ENCODE data around the gene SPTBN4.

The SPTBN4 gene

GRCh38 chr19:40567750-40568494 lies 101.1 kb downstream of the SPTBN4 start:
- no peak for DNase-seq

DNA sequence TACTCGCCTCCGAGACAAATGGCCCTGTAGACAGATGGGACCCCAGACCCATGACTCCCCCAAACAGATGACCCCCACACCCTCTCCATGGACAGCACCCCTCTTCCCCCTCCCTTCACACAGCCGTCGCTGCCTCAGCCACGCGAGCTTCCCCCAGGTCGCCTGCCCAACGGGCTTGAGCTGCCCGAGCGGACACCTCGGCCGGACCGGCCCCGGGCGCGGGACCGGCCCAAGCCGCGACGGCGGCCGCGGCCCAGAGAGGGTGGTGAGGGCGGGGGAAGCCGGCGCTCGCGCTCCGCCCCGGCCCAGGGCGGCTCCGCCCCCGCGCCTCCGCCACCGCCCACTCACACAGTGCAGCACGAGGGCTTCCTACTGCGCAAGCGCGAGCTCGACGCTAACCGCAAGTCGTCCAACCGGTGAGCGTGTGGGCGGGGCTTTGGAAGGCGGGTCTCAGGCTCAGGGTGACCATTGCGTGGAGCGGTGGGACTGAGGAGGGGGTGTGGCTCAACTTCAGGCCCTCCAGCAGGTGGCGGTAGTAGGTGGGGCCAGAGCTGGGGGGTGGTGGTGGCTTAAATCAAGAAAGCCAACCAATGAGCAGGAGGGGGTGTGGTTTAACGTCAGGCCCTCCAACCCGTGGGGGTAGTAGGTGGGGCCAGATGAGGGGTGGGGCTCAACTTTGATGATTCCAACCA lies 103.7 kb downstream of the SPTBN4 start:
- DNase-seq: peak; percentile 99

DNA sequence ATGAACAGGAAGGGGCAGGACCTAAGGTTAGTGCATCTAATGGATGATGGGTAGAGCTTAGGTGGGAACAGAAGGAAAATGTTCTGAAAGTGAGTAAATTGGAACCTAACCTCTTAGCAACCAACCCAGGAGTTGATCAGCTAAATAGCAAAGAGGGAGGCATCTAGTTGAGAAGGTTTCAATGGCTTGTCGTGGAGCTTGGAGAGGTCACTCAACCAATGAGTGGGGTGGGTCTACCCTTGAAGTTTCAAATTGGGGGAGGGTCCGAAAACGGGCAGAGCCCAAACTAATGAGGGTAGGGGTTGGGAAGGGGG lies 104.2 kb downstream of the SPTBN4 start:
- DNase-seq: no peak

GRCh38 chr19:40571831-40572495 lies 105.2 kb downstream of the SPTBN4 start:
- no peak for DNase-seq

DNA sequence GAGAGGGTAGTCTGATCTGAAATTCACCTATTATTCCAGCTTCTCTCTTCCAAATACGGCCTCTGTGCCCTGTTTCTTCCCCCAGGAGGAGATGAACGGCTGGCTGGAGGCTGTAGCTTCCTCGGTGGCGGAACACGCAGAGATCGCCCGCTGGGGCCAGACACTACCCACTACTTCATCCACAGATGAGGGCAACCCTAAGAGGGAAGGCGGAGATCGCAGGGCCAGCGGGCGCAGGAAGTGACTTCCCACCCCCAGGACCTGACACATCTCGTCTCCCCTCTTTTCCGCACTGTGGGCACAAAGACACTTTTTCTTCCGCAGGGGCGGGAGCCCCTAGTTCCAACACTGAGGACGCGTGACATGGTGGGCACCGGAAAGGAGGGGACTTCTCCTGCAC lies 108.5 kb downstream of the SPTBN4 start:
- no peak for DNase-seq

GRCh38 chr19:40576151-40576584 lies 109.4 kb downstream of the SPTBN4 start:
- DNase-seq: no peak

- peak; percentile 96 for DNase-seq
Measured at GRCh38 chr19:40576585-40577451, 110.0 kb downstream of the SPTBN4 start, which contains the start of gene SHKBP1. TSS of gene SHKBP1 (plus strand) at chr19:40576873. CDS start at chr19:40576900, 27 bp downstream.

DNA sequence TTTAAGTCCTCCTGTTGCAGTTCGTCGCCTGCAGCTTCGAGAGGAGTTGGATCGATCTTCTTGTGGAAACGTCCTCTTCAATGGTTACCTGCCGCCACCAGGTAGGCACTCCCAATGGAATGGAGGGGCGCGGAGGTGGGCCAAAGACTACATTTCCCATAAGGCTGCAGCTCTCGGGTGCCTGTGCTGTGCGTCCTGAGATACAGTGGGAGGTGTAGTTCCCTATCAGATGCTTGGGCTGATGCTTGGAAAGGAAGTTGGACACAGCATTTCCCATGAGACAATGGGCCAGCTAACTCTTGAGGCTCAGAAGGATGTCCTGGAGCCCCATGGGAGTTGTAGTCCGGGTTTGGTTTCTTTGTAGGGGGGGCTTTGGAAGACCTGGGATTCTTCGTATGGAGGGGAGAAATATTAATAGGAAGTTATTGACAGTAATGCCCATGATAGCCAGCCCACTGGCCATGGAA lies 111.7 kb downstream of the SPTBN4 start:
- DNase-seq: peak; percentile 40

DNA sequence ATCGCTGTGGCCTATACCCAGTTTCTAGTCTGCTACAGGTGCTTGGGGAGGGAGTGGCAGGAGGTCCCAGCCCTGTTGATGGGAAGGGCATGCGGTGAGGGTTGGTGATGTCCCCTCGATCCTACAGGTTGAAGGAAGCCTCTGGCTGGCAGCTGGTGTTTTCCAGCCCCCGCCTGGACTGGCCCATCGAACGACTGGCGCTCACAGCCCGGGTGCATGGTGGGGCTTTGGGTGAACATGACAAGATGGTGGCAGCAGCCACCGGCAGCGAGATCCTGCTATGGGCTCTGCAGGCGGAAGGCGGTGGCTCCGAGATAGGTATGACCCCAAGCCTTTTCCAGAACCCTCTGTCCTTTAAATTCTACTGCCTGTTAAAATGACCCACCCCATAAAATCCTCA lies 113.8 kb downstream of the SPTBN4 start:
- no peak for DNase-seq

- no peak for DNase-seq
Measured at GRCh38 chr19:40581531-40581930, 114.7 kb downstream of the SPTBN4 start.

- no peak for DNase-seq
Measured at GRCh38 chr19:40582467-40582866, 115.7 kb downstream of the SPTBN4 start.

GRCh38 chr19:40583283-40583682 lies 116.5 kb downstream of the SPTBN4 start:
- no peak for DNase-seq

DNA sequence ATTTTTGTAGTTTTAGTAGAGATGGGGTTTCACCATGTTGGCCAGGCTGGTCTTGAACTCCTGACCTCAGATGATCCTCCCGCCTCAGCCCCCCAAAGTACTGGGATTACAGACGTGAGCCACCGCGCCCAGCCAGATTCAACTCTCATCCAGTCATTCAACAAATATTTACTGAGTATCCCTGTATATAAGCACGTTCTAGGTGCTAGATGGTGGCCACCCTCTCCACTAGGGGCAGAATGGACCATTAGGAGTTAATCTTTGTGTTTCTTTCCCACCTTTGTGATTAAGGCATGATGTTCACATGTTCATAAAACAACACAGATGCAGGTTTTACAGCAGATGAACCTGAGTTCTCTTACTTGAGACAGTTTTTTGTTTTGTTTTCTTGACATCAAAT lies 117.2 kb downstream of the SPTBN4 start:
- DNase-seq: peak; percentile 40

DNA sequence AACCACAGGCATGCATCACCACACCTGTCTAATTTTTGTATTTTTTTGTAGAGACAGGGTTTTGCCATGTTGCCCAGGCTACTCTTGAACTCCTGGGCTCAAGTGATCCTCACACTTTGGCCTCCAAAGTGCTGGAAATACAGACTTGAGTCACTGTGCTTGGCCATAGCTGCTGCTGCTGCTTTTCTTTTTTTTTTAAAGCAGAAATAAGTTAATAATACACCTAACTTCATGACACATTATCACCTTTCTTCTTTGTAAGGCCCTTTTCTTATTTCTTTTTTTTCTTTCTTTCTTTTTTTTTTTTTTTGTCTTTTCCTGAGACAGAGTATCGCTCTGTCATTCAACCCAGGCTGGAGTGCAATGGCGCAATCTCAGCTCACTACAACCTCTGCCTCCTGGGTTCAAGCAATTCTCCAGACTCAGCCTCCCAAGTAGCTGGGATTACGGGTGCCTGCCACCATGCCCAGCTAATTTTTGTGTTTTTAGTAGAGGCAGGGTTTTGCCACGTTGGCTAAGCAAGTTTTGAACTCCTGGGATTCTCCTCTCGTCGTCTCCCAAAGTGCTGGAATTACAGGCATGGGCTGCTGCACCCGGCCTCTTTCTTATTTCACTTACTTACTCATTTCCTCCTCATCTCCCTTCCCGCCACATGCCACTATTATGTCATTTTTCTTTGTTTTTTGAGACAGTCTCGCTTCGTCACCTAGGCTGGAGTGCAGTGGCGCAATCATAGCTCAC lies 118.6 kb downstream of the SPTBN4 start:
- DNase-seq: peak; percentile 82

DNA sequence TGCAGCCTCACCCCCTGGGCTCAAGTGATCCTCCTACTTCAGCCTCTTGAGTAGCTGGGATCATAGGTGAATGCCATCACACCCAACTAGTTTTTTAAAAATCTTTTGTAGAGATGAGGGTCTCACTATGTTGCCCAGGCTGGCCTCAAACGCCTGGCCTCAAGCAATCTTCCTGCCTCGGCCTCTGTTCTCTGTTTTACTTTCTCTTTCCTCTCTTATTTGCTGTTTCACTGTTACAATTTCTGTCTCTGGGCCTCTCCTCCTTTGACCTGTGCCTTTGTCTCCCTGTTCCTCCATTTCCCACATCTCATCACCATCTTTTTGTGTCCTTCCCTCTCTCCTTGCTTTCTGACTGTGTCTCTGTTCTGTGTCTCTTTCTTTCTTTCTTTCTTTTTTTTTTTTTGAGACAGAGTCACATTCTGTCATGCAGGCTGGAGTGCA lies 119.2 kb downstream of the SPTBN4 start:
- no peak for DNase-seq

DNA sequence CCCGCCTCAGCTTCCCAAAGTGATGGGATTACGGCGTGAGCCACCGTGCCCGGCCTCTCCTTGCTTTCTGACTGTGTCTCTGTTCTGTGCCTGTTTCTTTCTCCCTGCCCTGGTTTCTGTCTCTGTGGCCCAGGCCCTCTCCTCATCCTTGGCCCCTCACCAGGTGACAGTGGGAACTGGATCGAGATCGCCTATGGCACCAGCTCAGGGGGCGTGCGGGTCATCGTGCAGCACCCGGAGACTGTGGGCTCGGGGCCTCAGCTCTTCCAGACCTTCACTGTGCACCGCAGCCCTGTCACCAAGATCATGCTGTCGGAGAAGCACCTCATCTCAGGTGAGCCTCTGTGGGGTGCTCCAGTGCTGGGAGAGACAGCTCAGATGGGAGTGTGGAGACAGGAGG lies 119.8 kb downstream of the SPTBN4 start:
- DNase-seq: no peak

GRCh38 chr19:40588110-40588854 lies 121.5 kb downstream of the SPTBN4 start:
- peak; percentile 37 for DNase-seq

DNA sequence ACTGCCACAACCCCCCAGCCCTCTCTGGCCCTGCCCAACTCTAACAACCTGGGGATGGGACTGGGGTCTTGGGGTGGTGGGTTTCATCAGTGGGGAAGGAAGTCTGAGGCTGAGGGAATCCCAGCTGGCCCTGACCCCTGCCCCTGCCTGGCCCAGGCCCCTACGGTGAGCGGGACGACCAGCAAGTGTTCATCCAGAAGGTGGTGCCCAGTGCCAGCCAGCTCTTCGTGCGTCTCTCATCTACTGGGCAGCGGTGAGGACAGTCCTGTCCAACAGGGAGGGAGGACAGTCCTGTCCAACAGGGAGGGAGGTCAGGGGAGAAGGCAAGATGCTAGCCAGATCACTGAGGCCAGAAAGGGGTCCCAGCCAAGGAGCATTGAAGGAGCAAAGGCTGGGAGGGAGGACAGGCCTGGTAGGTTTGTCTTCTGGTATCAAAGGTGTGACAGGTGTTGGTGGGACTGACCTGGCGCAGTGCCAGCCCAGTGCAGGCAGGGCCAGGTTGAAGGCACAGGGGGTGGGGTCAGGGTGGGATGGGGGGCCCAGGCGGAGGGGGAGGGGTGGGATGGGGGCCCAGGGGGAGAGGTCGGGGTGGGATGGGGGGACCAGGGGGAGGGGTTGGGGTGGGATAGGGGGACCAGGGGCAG lies 122.2 kb downstream of the SPTBN4 start:
- no peak for DNase-seq

DNA sequence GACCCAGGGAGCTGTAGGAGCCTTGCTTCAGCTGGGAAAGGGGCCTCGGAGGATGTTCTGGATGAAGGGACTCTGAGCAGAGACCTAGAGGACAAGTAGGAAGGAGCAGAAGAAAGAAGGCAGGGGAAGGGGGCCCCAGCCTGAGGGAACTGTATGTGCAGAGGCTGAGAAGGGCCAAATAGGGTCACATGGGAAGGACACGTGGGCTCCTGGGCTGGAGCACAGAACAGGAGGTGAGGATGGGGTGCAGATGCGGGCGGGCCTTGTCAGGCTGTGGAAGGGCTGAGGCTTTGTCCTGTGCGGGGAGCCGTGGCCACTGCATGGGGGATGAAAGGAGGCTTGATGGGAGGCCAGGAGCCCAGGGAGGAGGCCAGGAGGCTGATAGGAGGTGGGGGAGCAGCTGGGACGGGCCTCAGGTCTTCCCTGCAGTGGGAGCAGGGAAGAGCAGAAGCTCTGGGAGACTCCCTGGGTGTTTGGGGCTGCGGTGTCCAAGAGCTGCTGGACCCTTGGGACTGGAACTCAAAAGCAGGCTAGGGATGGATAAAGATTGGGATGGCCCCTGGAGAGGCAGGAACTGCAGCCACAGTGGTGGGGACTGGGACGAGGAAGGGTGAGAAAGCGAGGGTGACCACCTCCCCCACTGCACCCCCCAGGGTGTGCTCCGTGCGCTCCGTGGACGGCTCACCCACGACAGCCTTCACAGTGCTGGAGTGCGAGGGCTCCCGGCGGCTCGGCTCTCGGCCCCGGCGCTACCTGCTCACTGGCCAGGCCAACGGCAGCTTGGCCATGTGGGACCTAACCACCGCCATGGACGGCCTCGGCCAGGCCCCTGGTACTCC lies 123.0 kb downstream of the SPTBN4 start:
- no peak for DNase-seq
